K562 (cell line): ENCODE results near the gene ICAM3. TPM values are rescaled to one million over a fixed set of nuclear protein-coding genes. Genes with fewer than 3 reads are reported as not detected.

Experiments
- CBX8 ChIP-seq: fragments of 200-600 bp; sonication (generic); IDR thresholded peaks from 2 replicates; pipeline ENCODE4 v1.6.1; 2012; ENCODE audit warnings: borderline replicate concordance, mixed run types, low read depth, mild to moderate bottlenecking, moderate library complexity, mixed read lengths, low read length, control low read depth, inconsistent platforms; ENCODE audit not compliant: poor library complexity, severe bottlenecking; ENCODE audit errors: extremely low read depth
- COPS2 ChIP-seq: fragments of 450-650 bp; conservative IDR thresholded peaks from 2 replicates; pipeline ENCODE4 v1.6.1; 2016; ENCODE audit warnings: mild to moderate bottlenecking, moderate library complexity
- FOXA3 ChIP-seq, 2 experiments: fragments of 450-650 bp in 1 of 2; sonication (generic) in 1 of 2; formaldehyde crosslinking; IDR thresholded peaks in 1 of 2; conservative IDR thresholded peaks in 1 of 2; 2 replicates each; pipeline versions ENCODE4 v1.4.0 to v1.8.0; 2020 to 2022; ENCODE audit warnings: mild to moderate bottlenecking in 2 of 2, missing genetic modification reagents in 1 of 2
- FOXJ3 ChIP-seq: sonication (generic); formaldehyde crosslinking; IDR thresholded peaks from 2 replicates; pipeline ENCODE4 v1.4.0; 2020; ENCODE audit warnings: mild to moderate bottlenecking, missing genetic modification reagents
- MAZ ChIP-seq, 2 experiments: fragments of 450-650 bp in 1 of 2; sonication (generic) in 1 of 2; formaldehyde crosslinking; IDR thresholded peaks in 1 of 2; conservative IDR thresholded peaks in 1 of 2; 2 replicates each; pipeline versions ENCODE4 v1.4.0 to v1.5.0; 2020; ENCODE audit warnings: mild to moderate bottlenecking in 1 of 2, missing genetic modification reagents in 1 of 2
- MCM5 ChIP-seq: fragments of 450-650 bp; IDR thresholded peaks from 2 replicates; pipeline ENCODE4 v1.6.1; 2016; ENCODE audit warnings: low read depth
- MYBL2 ChIP-seq, 2 experiments: fragments of 450-650 bp in 1 of 2; sonication (generic) in 1 of 2; formaldehyde crosslinking in 1 of 2; IDR thresholded peaks; 2 replicates each; pipeline versions ENCODE4 v1.6.1 to v1.8.1; 2017 to 2022; ENCODE audit warnings: borderline replicate concordance in 1 of 2, inconsistent platforms in 1 of 2, low read depth in 1 of 2, mild to moderate bottlenecking in 1 of 2, missing genetic modification reagents in 1 of 2, moderate library complexity in 1 of 2
- TARDBP ChIP-seq: fragments of 450-650 bp; IDR thresholded peaks from 2 replicates; pipeline ENCODE4 v1.6.1; 2016
- ZC3H4 ChIP-seq: sonication (generic); formaldehyde crosslinking; IDR thresholded peaks from 2 replicates; pipeline ENCODE4 v1.9.0; 2021; ENCODE audit warnings: missing genetic modification reagents, borderline replicate concordance
- ZNF431 ChIP-seq: sonication (generic); formaldehyde crosslinking; IDR thresholded peaks from 2 replicates; pipeline ENCODE4 v1.8.0; 2022; ENCODE audit warnings: mild to moderate bottlenecking, missing genetic modification reagents
- polyA plus RNA-seq, 8 experiments: library from polyadenylated mRNA; depleted of rRNA in 4 of 8; stranded (reverse) in 5 of 8; unstranded in 3 of 8; fragments of >200 nt; fragmentation: Nextera tagmentation in 2 of 8; fragmentation: Illumina TruSeq in 1 of 8; extraction: Ambion mirVana in 2 of 8; extraction: Trizol in 1 of 8; gene quantifications; 2 replicates each; pipeline versions ENCODE4 v1.2.1 to v1.2.3, GENCODE V29; 2011 to 2014; ENCODE audit warnings: inconsistent platforms in 1 of 8, missing spikeins in 1 of 8
- total RNA-seq, 7 experiments: library from RNA; depleted of rRNA in 6 of 7; stranded (reverse); fragments of >200 nt in 6 of 7; fragmentation: Illumina TruSeq in 2 of 7; extraction: Trizol in 2 of 7; gene quantifications; 2 replicates each; pipeline versions ENCODE4 v1.2.1 to v1.2.3, GENCODE V29; 2011 to 2021; ENCODE audit warnings: low replicate concordance in 1 of 7
- TF ChIP-seq, protein P1 (sequence below): fragments of 450-650 bp; formaldehyde crosslinking; IDR thresholded peaks from 2 replicates; pipeline ENCODE4 v1.4.0; 2020; ENCODE audit warnings: mild to moderate bottlenecking, mixed read lengths
- TF ChIP-seq, protein P2 (sequence below): IDR thresholded peaks from 2 replicates; pipeline ENCODE4 v1.6.1; 2014; ENCODE audit warnings: antibody characterized with exemption
- TF ChIP-seq, protein P3 (sequence below): fragments of 250-450 bp; sonication (Bioruptor Pico); IDR thresholded peaks from 2 replicates; pipeline ENCODE4 v1.5.0; 2021; ENCODE audit warnings: mild to moderate bottlenecking, borderline replicate concordance
- TF ChIP-seq, protein P4 (sequence below), 2 experiments: fragments of 250-450 bp in 1 of 2; fragments of 450-650 bp in 1 of 2; sonication (Bioruptor Pico) in 1 of 2; IDR thresholded peaks; 2 replicates each; pipeline versions ENCODE4 v1.6.1 to v1.8.0; 2016 to 2021; ENCODE audit warnings: mild to moderate bottlenecking in 2 of 2, moderate library complexity in 2 of 2, missing compliant biosample characterization in 1 of 2, missing genetic modification characterization in 1 of 2
- TF ChIP-seq, protein P5 (sequence below), 2 experiments: IDR thresholded peaks in 1 of 2; conservative IDR thresholded peaks in 1 of 2; 2 replicates each; pipeline ENCODE4 v1.6.1; 2016; ENCODE audit warnings: low read depth in 2 of 2, mild to moderate bottlenecking in 1 of 2, missing compliant biosample characterization in 1 of 2, missing genetic modification characterization in 1 of 2, moderate library complexity in 1 of 2

ICAM3 gene
- total and polyA plus RNA-seq, 9 of the 15 experiments (the other 6 are each of a cell fraction or from before 2014, with no cell fraction given), result 6.5 to 39.5 (median 24.2) TPM

DNA sequence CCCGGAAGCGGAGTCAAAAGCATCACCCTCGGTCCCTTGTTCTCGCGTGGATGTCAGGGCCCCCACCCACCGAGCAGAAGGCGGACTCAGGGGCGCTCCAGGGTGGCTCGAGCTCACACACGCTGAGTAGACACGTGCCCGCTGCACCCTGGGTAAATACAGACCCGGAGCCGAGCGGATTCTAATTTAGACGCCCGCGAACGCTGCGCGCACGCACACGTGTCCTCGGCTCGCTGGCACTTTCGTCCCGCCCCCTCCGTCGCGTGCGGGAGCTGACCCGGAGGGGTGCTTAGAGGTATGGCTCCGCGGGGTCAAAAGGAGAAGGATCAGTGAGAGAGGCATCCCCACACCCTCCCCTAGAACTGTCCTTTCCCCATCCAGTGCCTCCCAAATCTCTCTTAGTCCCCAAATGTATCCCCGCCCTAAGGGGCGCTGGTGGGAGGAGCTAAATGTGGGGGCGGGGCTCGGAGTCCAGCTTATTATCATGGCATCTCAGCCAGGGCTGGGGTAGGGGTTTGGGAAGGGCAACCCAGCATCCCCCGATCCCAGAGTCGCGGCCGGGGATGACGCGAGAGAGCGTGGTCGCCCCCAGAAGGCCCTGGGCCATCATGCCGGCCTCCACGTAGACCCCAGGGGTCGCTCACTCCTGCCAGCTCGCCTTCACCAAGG, 50.1 kb downstream of the ICAM3 start (continued):
- TF ChIP-seq, protein P1, sequence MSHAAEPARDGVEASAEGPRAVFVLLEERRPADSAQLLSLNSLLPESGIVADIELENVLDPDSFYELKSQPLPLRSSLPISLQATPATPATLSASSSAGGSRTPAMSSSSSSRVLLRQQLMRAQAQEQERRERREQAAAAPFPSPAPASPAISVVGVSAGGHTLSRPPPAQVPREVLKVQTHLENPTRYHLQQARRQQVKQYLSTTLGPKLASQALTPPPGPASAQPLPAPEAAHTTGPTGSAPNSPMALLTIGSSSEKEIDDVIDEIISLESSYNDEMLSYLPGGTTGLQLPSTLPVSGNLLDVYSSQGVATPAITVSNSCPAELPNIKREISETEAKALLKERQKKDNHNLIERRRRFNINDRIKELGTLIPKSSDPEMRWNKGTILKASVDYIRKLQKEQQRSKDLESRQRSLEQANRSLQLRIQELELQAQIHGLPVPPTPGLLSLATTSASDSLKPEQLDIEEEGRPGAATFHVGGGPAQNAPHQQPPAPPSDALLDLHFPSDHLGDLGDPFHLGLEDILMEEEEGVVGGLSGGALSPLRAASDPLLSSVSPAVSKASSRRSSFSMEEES (CRISPR knock-in tag), result peak; percentile 19
- peak; percentile 51 for TF ChIP-seq ZNF431 (CRISPR knock-in tag)
- TF ChIP-seq, protein P2, sequence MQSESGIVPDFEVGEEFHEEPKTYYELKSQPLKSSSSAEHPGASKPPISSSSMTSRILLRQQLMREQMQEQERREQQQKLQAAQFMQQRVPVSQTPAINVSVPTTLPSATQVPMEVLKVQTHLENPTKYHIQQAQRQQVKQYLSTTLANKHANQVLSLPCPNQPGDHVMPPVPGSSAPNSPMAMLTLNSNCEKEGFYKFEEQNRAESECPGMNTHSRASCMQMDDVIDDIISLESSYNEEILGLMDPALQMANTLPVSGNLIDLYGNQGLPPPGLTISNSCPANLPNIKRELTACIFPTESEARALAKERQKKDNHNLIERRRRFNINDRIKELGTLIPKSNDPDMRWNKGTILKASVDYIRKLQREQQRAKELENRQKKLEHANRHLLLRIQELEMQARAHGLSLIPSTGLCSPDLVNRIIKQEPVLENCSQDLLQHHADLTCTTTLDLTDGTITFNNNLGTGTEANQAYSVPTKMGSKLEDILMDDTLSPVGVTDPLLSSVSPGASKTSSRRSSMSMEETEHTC, result 0 out of 2 replicates have a peak, but pooled peaks have one; percentile 53
- TF ChIP-seq MYBL2 (IDR thresholded peaks at IDR 0.05; ENCODE audit: low read depth), result no peak
- TF ChIP-seq MYBL2 (CRISPR knock-in tag; IDR thresholded peaks at IDR 0.05; ENCODE audit: borderline replicate concordance), result no peak
- TF ChIP-seq ZC3H4 (CRISPR knock-in tag), result 0 out of 2 replicates have a peak, but pooled peaks have one; percentile 15
- no peak for TF ChIP-seq FOXJ3 (CRISPR knock-in tag)
- TF ChIP-seq TARDBP, result no peak
- TF ChIP-seq, protein P3, sequence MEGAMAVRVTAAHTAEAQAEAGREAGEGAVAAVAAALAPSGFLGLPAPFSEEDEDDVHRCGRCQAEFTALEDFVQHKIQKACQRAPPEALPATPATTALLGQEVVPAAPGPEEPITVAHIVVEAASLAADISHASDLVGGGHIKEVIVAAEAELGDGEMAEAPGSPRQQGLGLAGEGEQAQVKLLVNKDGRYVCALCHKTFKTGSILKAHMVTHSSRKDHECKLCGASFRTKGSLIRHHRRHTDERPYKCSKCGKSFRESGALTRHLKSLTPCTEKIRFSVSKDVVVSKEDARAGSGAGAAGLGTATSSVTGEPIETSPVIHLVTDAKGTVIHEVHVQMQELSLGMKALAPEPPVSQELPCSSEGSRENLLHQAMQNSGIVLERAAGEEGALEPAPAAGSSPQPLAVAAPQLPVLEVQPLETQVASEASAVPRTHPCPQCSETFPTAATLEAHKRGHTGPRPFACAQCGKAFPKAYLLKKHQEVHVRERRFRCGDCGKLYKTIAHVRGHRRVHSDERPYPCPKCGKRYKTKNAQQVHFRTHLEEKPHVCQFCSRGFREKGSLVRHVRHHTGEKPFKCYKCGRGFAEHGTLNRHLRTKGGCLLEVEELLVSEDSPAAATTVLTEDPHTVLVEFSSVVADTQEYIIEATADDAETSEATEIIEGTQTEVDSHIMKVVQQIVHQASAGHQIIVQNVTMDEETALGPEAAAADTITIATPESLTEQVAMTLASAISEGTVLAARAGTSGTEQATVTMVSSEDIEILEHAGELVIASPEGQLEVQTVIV (CRISPR knock-in tag), result no peak
- TF ChIP-seq, protein P4, sequence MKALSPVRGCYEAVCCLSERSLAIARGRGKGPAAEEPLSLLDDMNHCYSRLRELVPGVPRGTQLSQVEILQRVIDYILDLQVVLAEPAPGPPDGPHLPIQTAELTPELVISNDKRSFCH (CRISPR knock-in tag; IDR thresholded peaks at IDR 0.05), result no peak
- TF ChIP-seq, protein P4 (tag; IDR thresholded peaks at IDR 0.05), result 0 out of 2 replicates have a peak, but pooled peaks have one; percentile 33
- peak in 1 of 2 experiments; percentile 62; a peak in 2 of 4 replicates for TF ChIP-seq MAZ (CRISPR knock-in tag; conservative IDR thresholded peaks at IDR 0.05 in 1 of 2, IDR thresholded peaks at IDR 0.05 in 1 of 2)
- TF ChIP-seq COPS2, result no peak
- TF ChIP-seq CBX8, result no peak
- TF ChIP-seq, protein P5, sequence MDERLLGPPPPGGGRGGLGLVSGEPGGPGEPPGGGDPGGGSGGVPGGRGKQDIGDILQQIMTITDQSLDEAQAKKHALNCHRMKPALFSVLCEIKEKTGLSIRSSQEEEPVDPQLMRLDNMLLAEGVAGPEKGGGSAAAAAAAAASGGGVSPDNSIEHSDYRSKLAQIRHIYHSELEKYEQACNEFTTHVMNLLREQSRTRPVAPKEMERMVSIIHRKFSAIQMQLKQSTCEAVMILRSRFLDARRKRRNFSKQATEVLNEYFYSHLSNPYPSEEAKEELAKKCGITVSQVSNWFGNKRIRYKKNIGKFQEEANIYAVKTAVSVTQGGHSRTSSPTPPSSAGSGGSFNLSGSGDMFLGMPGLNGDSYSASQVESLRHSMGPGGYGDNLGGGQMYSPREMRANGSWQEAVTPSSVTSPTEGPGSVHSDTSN (CRISPR knock-in tag; IDR thresholded peaks at IDR 0.05; ENCODE audit: low read depth), result no peak
- TF ChIP-seq, protein P5 (tag; conservative IDR thresholded peaks at IDR 0.05; ENCODE audit: low read depth), result no peak
- TF ChIP-seq FOXA3 (CRISPR knock-in tag; conservative IDR thresholded peaks at IDR 0.05 in 1 of 2, IDR thresholded peaks at IDR 0.05 in 1 of 2), result peak; percentile 37 to 79; a peak in 2 of 4 replicates
- no peak for TF ChIP-seq MCM5
